Karpas-422 (cell line): ENCODE data around the gene TBX19. TPM values are rescaled to one million over a fixed set of nuclear protein-coding genes. Genes with fewer than 3 reads are reported as not detected.
"Not testable (repeated sequence)": the region's sequence is repeated elsewhere in the genome, so short reads cannot be mapped to it uniquely, and the experiment has no call there.

ENCODE experiments used
- DNase-seq: peaks from one replicate; pipeline ENCODE4 v3.0.0-alpha.2; 2015
- H2AFZ ChIP-seq: fragments of 200-600 bp; sonication (generic); 2 replicates; pipeline ENCODE4 v1.6.1; 2014; ENCODE audit warnings: antibody characterized with exemption, low read length, mixed read lengths
- H3K27ac ChIP-seq: fragments of 200-600 bp; sonication (generic); 2 replicates; pipeline ENCODE4 v1.5.1; 2014; ENCODE audit warnings: mild to moderate bottlenecking, low read length, moderate library complexity
- H3K27me3 ChIP-seq: fragments of 200-600 bp; sonication (generic); 2 replicates; pipeline ENCODE4 v1.6.1; 2014; ENCODE audit warnings: low read length, mixed read lengths
- H3K36me3 ChIP-seq: fragments of 200-600 bp; sonication (generic); 2 replicates; pipeline ENCODE4 v1.6.1; 2014; ENCODE audit warnings: low read length, mixed read lengths; ENCODE audit not compliant: insufficient read depth
- H3K4me1 ChIP-seq: fragments of 200-600 bp; sonication (generic); 2 replicates; pipeline ENCODE4 v1.6.1; 2014; ENCODE audit warnings: mild to moderate bottlenecking, low read length, mixed read lengths
- H3K4me2 ChIP-seq: fragments of 200-600 bp; sonication (generic); 2 replicates; pipeline ENCODE4 v1.6.1; 2014; ENCODE audit warnings: low read length, low read depth, mild to moderate bottlenecking; ENCODE audit not compliant: poor library complexity, severe bottlenecking
- H3K4me3 ChIP-seq: fragments of 200-600 bp; sonication (generic); 2 replicates; pipeline ENCODE4 v1.5.1; 2014; ENCODE audit warnings: mild to moderate bottlenecking, antibody characterized with exemption, low read length, mixed read lengths
- H3K79me2 ChIP-seq: fragments of 200-600 bp; sonication (generic); 2 replicates; pipeline ENCODE4 v1.6.1; 2014; ENCODE audit warnings: mild to moderate bottlenecking, low read length, mixed read lengths
- H3K9ac ChIP-seq: fragments of 200-600 bp; sonication (generic); 2 replicates; pipeline ENCODE4 v1.6.0; 2014; ENCODE audit warnings: low read length
- H3K9me2 ChIP-seq: fragments of 200-600 bp; sonication (generic), shearing (Covaris generic); replicated peaks from 2 replicates; pipeline ENCODE4 v1.6.0; 2014; ENCODE audit warnings: mild to moderate bottlenecking, low read length, moderate library complexity; ENCODE audit not compliant: insufficient read depth
- H3K9me3 ChIP-seq: fragments of 300-700, 200-600 bp; sonication (generic); 2 replicates; pipeline ENCODE4 v1.6.1; 2014; ENCODE audit warnings: low read length, mixed read lengths
- H4K20me1 ChIP-seq: fragments of 200-600 bp; sonication (generic); 2 replicates; pipeline ENCODE4 v1.6.1; 2014; ENCODE audit warnings: mild to moderate bottlenecking, antibody characterized with exemption, low read length, low read depth; ENCODE audit not compliant: insufficient read depth
- total RNA-seq: library from RNA; depleted of rRNA; stranded (reverse); fragments of >200 nt; shearing (Covaris generic); gene quantifications from 2 replicates; pipeline ENCODE4 v1.2.3, GENCODE V29; 2014; ENCODE audit warnings: low replicate concordance

Gene TBX19
- total RNA-seq, 1 experiment from 2014 or later = 4.1 TPM

- H3K9ac ChIP-seq = no peak overlapping the region
- no peak overlapping the region for H3K4me3 ChIP-seq
- H3K79me2 ChIP-seq = no peaks in the 10 kb centered on the region
- DNase-seq = no peak
- no peak overlapping the region for H2AFZ ChIP-seq
- no peak overlapping the region for H3K27ac ChIP-seq
- no peaks in the 10 kb centered on the region for H3K9me2 ChIP-seq
- no peaks in the 10 kb centered on the region for H3K9me3 ChIP-seq
- no peaks in the 10 kb centered on the region for H4K20me1 ChIP-seq
- H3K27me3 ChIP-seq = no peaks in the 10 kb centered on the region
- no peaks in the 10 kb centered on the region for H3K36me3 ChIP-seq
- no peaks in the 10 kb centered on the region for H3K4me1 ChIP-seq
- no peak overlapping the region for H3K4me2 ChIP-seq
These were observed 63.8 kb downstream of the TBX19 start for GRCh38 chr1:168344517-168344916.

GRCh38 chr1:168345939-168346338 lies 65.3 kb downstream of the TBX19 start:
- H3K4me1 ChIP-seq = no peaks in the 10 kb centered on the region
- no peaks in the 10 kb centered on the region for H3K79me2 ChIP-seq
- DNase-seq = no peak
- no peak overlapping the region for H3K4me2 ChIP-seq
- no peaks in the 10 kb centered on the region for H3K27me3 ChIP-seq
- no peak overlapping the region for H2AFZ ChIP-seq
- no peaks in the 10 kb centered on the region for H3K36me3 ChIP-seq
- no peak overlapping the region for H3K4me3 ChIP-seq
- no peaks in the 10 kb centered on the region for H4K20me1 ChIP-seq
- H3K9me2 ChIP-seq = no peaks in the 10 kb centered on the region
- H3K27ac ChIP-seq = no peak overlapping the region
- H3K9ac ChIP-seq = no peak overlapping the region
- no peaks in the 10 kb centered on the region for H3K9me3 ChIP-seq

GRCh38 chr1:168347630-168348029 lies 67.0 kb downstream of the TBX19 start:
- Histone ChIP-seq H3K4me3 (no peak overlapping the region), H3K27me3 (no peaks in the 10 kb centered on the region), H3K9me2 (no peaks in the 10 kb centered on the region), H3K9ac (no peak overlapping the region), H3K27ac (no peak overlapping the region), H3K4me1 (no peaks in the 10 kb centered on the region), H3K36me3 (no peaks in the 10 kb centered on the region), H3K9me3 (no peaks in the 10 kb centered on the region), H3K79me2 (no peaks in the 10 kb centered on the region), H3K4me2 (no peak overlapping the region), H2AFZ (no peak overlapping the region), H4K20me1 (no peaks in the 10 kb centered on the region)
- DNase-seq = no peak

DNA sequence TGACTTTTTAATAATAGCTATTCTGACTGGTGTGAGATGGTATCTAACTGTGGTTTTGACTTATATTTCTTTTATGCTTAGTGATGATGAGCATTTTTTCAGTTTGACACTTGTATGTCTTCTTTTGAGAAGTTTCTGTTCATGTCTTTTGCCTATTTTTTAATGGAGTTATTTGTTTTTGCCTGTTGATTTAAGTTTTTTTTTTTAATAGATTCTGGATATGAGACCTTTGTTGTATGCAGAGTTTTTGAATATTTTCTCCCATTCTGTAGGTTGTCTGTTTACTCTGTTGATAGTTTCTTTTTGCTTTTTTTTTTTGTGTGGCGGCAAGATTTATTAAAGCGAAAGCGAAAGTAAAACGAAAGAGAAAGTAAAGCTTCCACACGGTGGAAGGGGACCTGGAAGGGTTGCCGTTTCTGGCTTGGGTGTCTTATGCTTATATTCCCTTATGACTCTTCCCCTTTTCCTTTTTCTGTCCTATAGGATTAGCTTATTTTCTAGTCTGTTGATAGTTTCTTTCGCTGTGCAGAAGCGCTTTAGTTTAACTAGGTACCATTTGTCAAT lies 67.6 kb downstream of the TBX19 start:
- H3K9ac ChIP-seq = no peak overlapping the region
- H3K27ac ChIP-seq = no peak overlapping the region
- H3K79me2 ChIP-seq = no peaks in the 10 kb centered on the region
- DNase-seq = no peak
- H3K36me3 ChIP-seq = no peaks in the 10 kb centered on the region
- peak overlapping the region; percentile 32 for H3K4me2 ChIP-seq
- no peaks in the 10 kb centered on the region for H3K27me3 ChIP-seq
- no peaks in the 10 kb centered on the region for H3K9me3 ChIP-seq
- no peaks in the 10 kb centered on the region for H3K9me2 ChIP-seq
- H3K4me3 ChIP-seq = peak overlapping the region; percentile 48
- H4K20me1 ChIP-seq = no peaks in the 10 kb centered on the region
- peak overlapping the region; percentile 56; the same call in 1 of the 2 replicates for H2AFZ ChIP-seq
- H3K4me1 ChIP-seq = no peaks in the 10 kb centered on the region

DNA sequence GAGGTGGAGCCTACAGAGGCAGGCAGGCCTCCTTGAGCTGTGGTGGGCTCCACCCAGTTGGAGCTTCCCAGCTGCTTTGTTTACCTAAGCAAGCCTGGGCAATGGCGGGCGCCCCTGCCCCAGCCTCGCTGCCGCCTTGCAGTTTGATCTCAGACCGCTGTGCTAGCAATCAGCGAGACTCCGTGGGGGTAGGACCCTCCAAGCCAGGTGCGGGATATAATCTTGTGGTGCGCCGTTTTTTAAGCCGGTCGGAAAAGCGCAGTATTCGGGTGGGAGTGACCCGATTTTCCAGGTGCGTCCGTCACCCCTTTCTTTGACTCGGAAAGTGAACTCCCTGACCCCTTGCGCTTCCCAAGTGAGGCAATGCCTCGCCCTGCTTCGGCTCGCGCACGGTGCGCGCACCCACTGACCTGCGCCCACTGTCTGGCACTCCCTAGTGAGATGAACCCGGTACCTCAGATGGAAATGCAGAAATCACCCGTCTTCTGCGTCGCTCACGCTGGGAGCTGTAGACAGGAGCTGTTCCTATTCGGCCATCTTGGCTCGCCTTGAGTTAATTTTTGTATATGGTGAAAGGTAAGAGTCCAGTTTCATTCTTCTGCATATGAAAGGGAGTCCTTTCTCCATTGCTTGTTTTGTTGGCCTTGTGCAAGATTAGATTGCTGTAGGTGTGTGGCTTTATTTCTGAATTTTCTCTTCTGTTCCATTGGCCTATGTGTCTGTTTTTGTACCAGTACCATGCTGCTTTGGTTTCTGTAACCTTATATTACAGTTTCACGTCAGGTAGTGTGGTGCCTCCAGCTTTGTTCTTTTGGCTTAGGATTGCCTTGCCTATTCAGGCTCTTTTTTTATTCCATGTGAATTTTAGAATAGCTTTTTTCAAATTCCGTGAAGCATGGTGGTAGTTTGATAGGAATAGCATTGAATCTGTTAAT lies 73.9 kb downstream of the TBX19 start:
- not testable (repeated sequence) for H2AFZ ChIP-seq, H3K27ac ChIP-seq, H3K9me3 ChIP-seq, H3K9ac ChIP-seq, H3K27me3 ChIP-seq, H3K4me1 ChIP-seq, H4K20me1 ChIP-seq, DNase-seq, H3K4me2 ChIP-seq, H3K9me2 ChIP-seq, H3K4me3 ChIP-seq, H3K79me2 ChIP-seq, H3K36me3 ChIP-seq

GRCh38 chr1:168360151-168361021 lies 79.7 kb downstream of the TBX19 start:
- Histone ChIP-seq H3K27ac (no peak overlapping the region), H3K4me2 (no peak overlapping the region), H3K27me3 (no peaks in the 10 kb centered on the region), H3K9me3 (no peaks in the 10 kb centered on the region), H2AFZ (no peak overlapping the region), H3K9me2 (no peaks in the 10 kb centered on the region), H3K4me3 (no peak overlapping the region), H3K4me1 (no peaks in the 10 kb centered on the region), H4K20me1 (no peaks in the 10 kb centered on the region), H3K36me3 (no peaks in the 10 kb centered on the region), H3K79me2 (no peaks in the 10 kb centered on the region), H3K9ac (no peak overlapping the region)
- DNase-seq = no peak

- no peak overlapping the region for H3K4me2 ChIP-seq
- H3K4me1 ChIP-seq = no peaks in the 10 kb centered on the region
- H2AFZ ChIP-seq = no peak overlapping the region
- H3K36me3 ChIP-seq = no peaks in the 10 kb centered on the region
- H3K9me3 ChIP-seq = no peaks in the 10 kb centered on the region
- no peaks in the 10 kb centered on the region for H3K27me3 ChIP-seq
- no peaks in the 10 kb centered on the region for H4K20me1 ChIP-seq
- H3K27ac ChIP-seq = no peak overlapping the region
- H3K9me2 ChIP-seq = no peaks in the 10 kb centered on the region
- H3K9ac ChIP-seq = no peak overlapping the region
- no peak for DNase-seq
- H3K79me2 ChIP-seq = no peaks in the 10 kb centered on the region
- H3K4me3 ChIP-seq = no peak overlapping the region
These were observed 80.6 kb downstream of the TBX19 start for GRCh38 chr1:168361252-168361651.

- Histone ChIP-seq H3K27ac (no peak overlapping the region), H3K79me2 (no peaks in the 10 kb centered on the region), H3K4me3 (no peak overlapping the region), H3K9me3 (no peaks in the 10 kb centered on the region), H3K9ac (no peak overlapping the region), H4K20me1 (no peaks in the 10 kb centered on the region), H3K27me3 (no peaks in the 10 kb centered on the region), H3K4me1 (no peaks in the 10 kb centered on the region), H2AFZ (no peak overlapping the region), H3K36me3 (no peaks in the 10 kb centered on the region), H3K9me2 (no peaks in the 10 kb centered on the region), H3K4me2 (no peak overlapping the region)
- DNase-seq = peak; percentile 44
These were observed 82.3 kb downstream of the TBX19 start for GRCh38 chr1:168362991-168363390.
